GM12891 (cell line): ENCODE data around the gene DEDD2.

ENCODE experiments used
- DNase-seq: peaks from one replicate; pipeline ENCODE4 v3.0.0; 2011; ENCODE audit warnings: low spot score; ENCODE audit not compliant: insufficient read length
- FAIRE-seq: peaks from 2 replicates; lab custom pipeline; 2011; peaks lifted over from hg19 to GRCh38; lab: Jason Lieb, UNC
- PAX5 ChIP-seq: IDR thresholded peaks from 2 replicates; pipeline ENCODE4 v1.6.1; 2011; ENCODE audit warnings: low read length, moderate library complexity, mild to moderate bottlenecking; ENCODE audit not compliant: insufficient read depth, severe bottlenecking
- POLR2A ChIP-seq: IDR thresholded peaks from 2 replicates; pipeline ENCODE4 v1.6.1; 2011; ENCODE audit warnings: low read depth, low read length, control low read depth
- POLR2AphosphoS5 ChIP-seq: IDR thresholded peaks from 2 replicates; pipeline ENCODE4 v1.6.1; 2011; ENCODE audit warnings: low read depth, low read length, control low read depth
- POU2F2 ChIP-seq: IDR thresholded peaks from 2 replicates; pipeline ENCODE4 v1.6.1; 2011; ENCODE audit warnings: low read depth, mild to moderate bottlenecking, control low read depth, low read length, moderate library complexity
- SPI1 ChIP-seq: IDR thresholded peaks from 2 replicates; pipeline ENCODE4 v1.6.1; 2011; ENCODE audit warnings: low read depth, low read length, control low read depth
- TAF1 ChIP-seq: IDR thresholded peaks from 2 replicates; pipeline ENCODE4 v1.6.1; 2011; ENCODE audit warnings: low read depth, low read length, control low read depth

The DEDD2 gene

GRCh38 chr19:42174958-42175734 is 42.3 kb downstream of the DEDD2 start:
- TF ChIP-seq TAF1 (no peak), POLR2A (no peak), PAX5 (no peak), POLR2AphosphoS5 (no peak), SPI1 (no peak), POU2F2 (no peak)
- FAIRE-seq: no peak
- DNase-seq: no peak

- no peak for DNase-seq
- no peak for FAIRE-seq
- TF ChIP-seq POLR2AphosphoS5 (no peak), POLR2A (no peak), POU2F2 (no peak), PAX5 (no peak)
These were observed 43.3 kb downstream of the DEDD2 start for GRCh38 chr19:42174188-42174587.

- no peak for TF ChIP-seq TAF1
- TF ChIP-seq SPI1: no peak
- no peak for TF ChIP-seq POLR2A
- no peak for TF ChIP-seq POU2F2
- no peak for TF ChIP-seq POLR2AphosphoS5
- TF ChIP-seq PAX5: no peak
- no peak for FAIRE-seq
- DNase-seq: no peak
These were observed 43.8 kb downstream of the DEDD2 start for GRCh38 chr19:42173695-42174094.

- FAIRE-seq: no peak
- DNase-seq: no peak
- TF ChIP-seq PAX5 (no peak), TAF1 (no peak), POLR2AphosphoS5 (no peak), POLR2A (no peak)
These were observed 45.2 kb downstream of the DEDD2 start for GRCh38 chr19:42172261-42172660.

- DNase-seq (no peak), FAIRE-seq (no peak)
- no peak for TF ChIP-seq POLR2A
- TF ChIP-seq TAF1: no peak
- no peak for TF ChIP-seq POLR2AphosphoS5
- no peak for TF ChIP-seq PAX5
- TF ChIP-seq SPI1: no peak
- no peak for TF ChIP-seq POU2F2
These were observed 46.8 kb downstream of the DEDD2 start for GRCh38 chr19:42170715-42171114.

GRCh38 chr19:42169486-42170413 is 47.7 kb downstream of the DEDD2 start:
- TF ChIP-seq SPI1: no peak
- TF ChIP-seq TAF1: no peak
- TF ChIP-seq POU2F2: no peak
- no peak for TF ChIP-seq PAX5
- no peak for TF ChIP-seq POLR2AphosphoS5
- no peak for TF ChIP-seq POLR2A
- no peak for DNase-seq
- no peak for FAIRE-seq

- no peak for TF ChIP-seq POLR2A
- no peak for TF ChIP-seq TAF1
- no peak for TF ChIP-seq PAX5
- TF ChIP-seq SPI1: no peak
- no peak for TF ChIP-seq POLR2AphosphoS5
- TF ChIP-seq POU2F2: no peak
- FAIRE-seq (no peak), DNase-seq (no peak)
These were observed 49.3 kb downstream of the DEDD2 start for GRCh38 chr19:42168206-42168605.

GRCh38 chr19:42166316-42166715 is 51.2 kb downstream of the DEDD2 start:
- peak; percentile 28 for FAIRE-seq

GRCh38 chr19:42165146-42165545 is 52.3 kb downstream of the DEDD2 start:
- no peak for FAIRE-seq
- no peak for TF ChIP-seq SPI1
- TF ChIP-seq POLR2A: no peak
- TF ChIP-seq PAX5: no peak
- no peak for TF ChIP-seq POU2F2
- TF ChIP-seq TAF1: no peak
- no peak for TF ChIP-seq POLR2AphosphoS5
- DNase-seq: no peak

More at GRCh38 chr19:42166316-42166715, 51.2 kb downstream of the DEDD2 start:
- TF ChIP-seq POLR2AphosphoS5 (no peak), POU2F2 (no peak)
- no peak for DNase-seq
